Gastroesophageal sphincter (tissue), 3 donors: ENCODE measurements around the gene MYH10.

Experiments used
- CTCF ChIP-seq, 4 experiments: fragments of 200-600 bp in 2 of 4; fragments of 450-650 bp in 2 of 4; sonication (generic) in 1 of 4; IDR thresholded peaks; one replicate each; pipeline ENCODE4 v1.5.1; 2017 to 2019; ENCODE audit warnings: antibody characterized with exemption in 4 of 4, mild to moderate bottlenecking in 2 of 4, moderate library complexity in 2 of 4
- EP300 ChIP-seq: sonication (generic); formaldehyde crosslinking; IDR thresholded peaks from one replicate; pipeline ENCODE4 v1.6.1; 2017; ENCODE audit warnings: antibody characterized with exemption, mild to moderate bottlenecking
- POLR2A ChIP-seq, 2 donors: fragments of 450-650 bp; IDR thresholded peaks; one replicate each; pipeline ENCODE4 v1.6.1; 2017; ENCODE audit warnings: antibody characterized with exemption in 2 of 2, mild to moderate bottlenecking in 2 of 2, moderate library complexity in 1 of 2
- POLR2AphosphoS5 ChIP-seq: sonication (generic); formaldehyde crosslinking; IDR thresholded peaks from one replicate; pipeline ENCODE4 v1.6.1; 2017; ENCODE audit warnings: antibody characterized with exemption

GRCh38 chr17:8654822-8655221 lies 24.3 kb upstream of the MYH10 start:
- no peak for TF ChIP-seq POLR2AphosphoS5
- no peak for TF ChIP-seq CTCF (IDR thresholded peaks at IDR 0.05)
- no peak for TF ChIP-seq POLR2A (IDR thresholded peaks at IDR 0.05)
- no peak for TF ChIP-seq EP300
